HepG2 (cell line): Measurements from ENCODE around the gene MT1G. TPM values are rescaled to one million over a fixed set of nuclear protein-coding genes. Genes with fewer than 3 reads are reported as not detected.

Source experiments
- ERF ChIP-seq: IDR thresholded peaks from 2 replicates; pipeline ENCODE4 v1.6.1; 2018; ENCODE audit warnings: missing biosample characterization, missing genetic modification reagents
- GABPA ChIP-seq, 2 experiments: IDR thresholded peaks; 2 replicates each; pipeline ENCODE4 v1.6.1; 2011 to 2016; ENCODE audit warnings: low read depth in 2 of 2, low read length in 1 of 2, missing biosample characterization in 1 of 2, missing genetic modification characterization in 1 of 2
- KAT8 ChIP-seq: IDR thresholded peaks from 2 replicates; pipeline ENCODE4 v1.6.1; 2016; ENCODE audit warnings: missing genetic modification reagents, missing compliant biosample characterization
- KLF13 ChIP-seq: sonication (generic); formaldehyde crosslinking; IDR thresholded peaks from 2 replicates; pipeline ENCODE4 v1.4.0; 2020; ENCODE audit warnings: mild to moderate bottlenecking, missing genetic modification reagents
- MBD4 ChIP-seq: IDR thresholded peaks from 2 replicates; pipeline ENCODE4 v1.6.1; 2012; ENCODE audit warnings: low read length, inconsistent platforms, borderline replicate concordance
- NFRKB ChIP-seq: fragments of 450-650 bp; IDR thresholded peaks from 2 replicates; pipeline ENCODE4 v1.6.1; 2017
- PCBP2 ChIP-seq: fragments of 200-400 bp; formaldehyde crosslinking; optimal IDR thresholded peaks from 2 replicates; pipeline ENCODE3; 2018; ENCODE audit warnings: low read length, low read depth; ENCODE audit not compliant: poor library complexity, severe bottlenecking
- PHF20 ChIP-seq: sonication (generic); formaldehyde crosslinking; IDR thresholded peaks from 2 replicates; pipeline ENCODE4 v1.5.0; 2020; ENCODE audit warnings: mild to moderate bottlenecking, missing genetic modification reagents
- PRPF4 ChIP-seq: fragments of 200-400 bp; formaldehyde crosslinking; IDR thresholded peaks from 2 replicates; pipeline ENCODE4 v1.6.1; 2016; ENCODE audit warnings: low read length, low read depth; ENCODE audit not compliant: poor library complexity, severe bottlenecking
- PTBP1 ChIP-seq: fragments of 200-400 bp; formaldehyde crosslinking; IDR thresholded peaks from 2 replicates; pipeline ENCODE4 v1.6.1; 2018; ENCODE audit warnings: low read length, low read depth; ENCODE audit not compliant: poor library complexity, severe bottlenecking
- TARDBP ChIP-seq: sonication (generic); formaldehyde crosslinking; IDR thresholded peaks from 2 replicates; pipeline ENCODE4 v1.8.0; 2022; ENCODE audit warnings: mild to moderate bottlenecking, missing genetic modification reagents
- ZBTB7B ChIP-seq: sonication (generic); formaldehyde crosslinking; IDR thresholded peaks from 2 replicates; pipeline ENCODE4 v1.4.0; 2020; ENCODE audit warnings: missing genetic modification reagents
- ZNF235 ChIP-seq: sonication (generic); formaldehyde crosslinking; IDR thresholded peaks from 2 replicates; pipeline ENCODE4 v1.8.1; 2023; ENCODE audit warnings: mild to moderate bottlenecking, missing genetic modification reagents, borderline replicate concordance
- ZNF292 ChIP-seq: sonication (generic); formaldehyde crosslinking; IDR thresholded peaks from 2 replicates; pipeline ENCODE4 v1.8.1; 2022; ENCODE audit warnings: mild to moderate bottlenecking, low read depth, missing genetic modification reagents, borderline replicate concordance
- ZNF430 ChIP-seq: sonication (generic); formaldehyde crosslinking; IDR thresholded peaks from 2 replicates; pipeline ENCODE4 v1.9.0; 2021; ENCODE audit warnings: mild to moderate bottlenecking, missing genetic modification reagents
- ZNF510 ChIP-seq: sonication (generic); formaldehyde crosslinking; IDR thresholded peaks from 2 replicates; pipeline ENCODE4 v1.4.0; 2020; ENCODE audit warnings: low read depth, mild to moderate bottlenecking, missing genetic modification reagents
- ZNF556 ChIP-seq: sonication (generic); formaldehyde crosslinking; IDR thresholded peaks from 2 replicates; pipeline ENCODE4 v1.4.0; 2020; ENCODE audit warnings: mild to moderate bottlenecking, missing genetic modification reagents, borderline replicate concordance
- polyA plus RNA-seq, 8 experiments: library from polyadenylated mRNA; depleted of rRNA in 3 of 8; stranded (reverse) in 7 of 8; unstranded in 1 of 8; fragments of >200 nt; fragmentation: Illumina TruSeq in 4 of 8; extraction: Trizol in 4 of 8; gene quantifications; 2 replicates each; pipeline versions ENCODE4 v1.2.1 to v1.2.3, GENCODE V29; 2011 to 2016; ENCODE audit warnings: low read depth in 4 of 8, missing spikeins in 1 of 8, mixed read lengths in 1 of 8; ENCODE audit not compliant: insufficient read depth in 1 of 8
- total RNA-seq, 5 experiments: library from RNA; depleted of rRNA; stranded (reverse); fragments of >200 nt; fragmentation: Illumina TruSeq; extraction: Trizol; gene quantifications; 2 replicates each; pipeline ENCODE4 v1.2.3, GENCODE V29; 2016; ENCODE audit warnings: low read depth in 1 of 5
- TF ChIP-seq, protein P1 (sequence below): IDR thresholded peaks from 2 replicates; pipeline ENCODE4 v1.6.1; 2016; ENCODE audit warnings: low read depth, borderline replicate concordance
- TF ChIP-seq, protein P2 (sequence below): sonication (generic); formaldehyde crosslinking; IDR thresholded peaks from 2 replicates; pipeline ENCODE4 v1.4.0; 2020; ENCODE audit warnings: missing genetic modification reagents
- TF ChIP-seq, protein P3 (sequence below): sonication (generic); formaldehyde crosslinking; IDR thresholded peaks from 2 replicates; pipeline ENCODE4 v1.5.0; 2020; ENCODE audit warnings: missing genetic modification reagents
- TF ChIP-seq, protein P4 (sequence below): IDR thresholded peaks from 2 replicates; pipeline ENCODE4 v1.6.1; 2016; ENCODE audit warnings: mild to moderate bottlenecking
- TF ChIP-seq, protein P5 (sequence below): sonication (generic); formaldehyde crosslinking; IDR thresholded peaks from 2 replicates; pipeline ENCODE4 v1.8.0; 2022; ENCODE audit warnings: missing genetic modification reagents, mild to moderate bottlenecking, moderate library complexity, borderline replicate concordance

The MT1G gene
- total and polyA plus RNA-seq, 2 of the 13 experiments (the other 11 are each of a cell fraction or from before 2014, with no cell fraction given), result 3.6 to 377 TPM

DNA sequence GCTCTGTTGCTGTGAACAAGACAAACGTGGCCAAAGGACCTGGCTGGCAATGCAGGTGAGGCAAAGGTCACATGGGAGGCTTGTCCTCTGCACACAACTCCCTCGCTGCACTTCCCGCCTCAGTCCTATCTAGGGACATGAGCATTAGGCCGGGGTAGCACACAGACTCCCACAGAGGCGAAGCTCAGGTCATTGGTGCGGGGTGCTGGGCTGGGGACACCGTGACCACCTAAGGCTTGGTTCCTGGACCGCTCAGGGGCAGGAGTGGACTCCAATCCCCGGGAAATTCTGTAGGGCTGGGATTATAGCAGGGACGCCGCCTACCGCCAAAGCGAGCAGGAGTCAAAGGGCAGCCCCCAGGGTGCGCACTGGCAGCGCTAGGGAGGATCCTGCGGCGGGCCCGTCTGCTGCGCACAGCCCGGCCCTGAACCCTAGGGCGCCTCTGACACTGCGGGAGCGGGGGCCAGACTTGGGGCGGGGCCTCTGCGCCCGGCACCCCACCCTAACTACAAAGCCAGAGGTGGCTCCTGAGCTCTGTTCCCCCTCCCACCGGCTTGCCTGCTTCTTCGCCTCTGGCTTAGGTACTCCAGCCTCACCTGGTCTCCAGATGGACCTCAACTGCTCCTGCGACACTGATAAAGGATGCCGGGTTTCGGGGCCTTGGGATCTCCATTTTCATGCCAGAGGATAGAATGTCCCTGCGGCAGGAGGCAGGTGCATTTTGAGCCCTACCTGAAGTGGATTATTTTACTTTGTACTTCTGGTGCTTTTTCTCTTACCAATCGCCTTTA is 20.0 kb downstream of the MT1G start (continued):
- TF ChIP-seq KAT8 (CRISPR knock-in tag) (no peak), MBD4 (no peak), KLF13 (no peak), NFRKB (no peak), PTBP1 (no peak), ZNF235 (CRISPR knock-in tag) (no peak), ZNF292 (CRISPR knock-in tag) (peak; percentile 34; the same call in 1 of the 2 replicates), ERF (CRISPR knock-in tag) (no peak), PCBP2 (no peak), ZNF430 (CRISPR knock-in tag) (0 out of 2 replicates have a peak, but pooled peaks have one; percentile 57), GABPA (IDR thresholded peaks at IDR 0.05; ENCODE audit: low read depth, low read length) (no peak), GABPA (CRISPR knock-in tag; IDR thresholded peaks at IDR 0.05; ENCODE audit: low read depth) (no peak), ZNF510 (CRISPR knock-in tag) (0 out of 2 replicates have a peak, but pooled peaks have one; percentile 69), TARDBP (CRISPR knock-in tag) (no peak), ZNF556 (CRISPR knock-in tag) (no peak), PHF20 (CRISPR knock-in tag) (no peak), ZBTB7B (no peak), PRPF4 (no peak)
- TF ChIP-seq, protein P1, sequence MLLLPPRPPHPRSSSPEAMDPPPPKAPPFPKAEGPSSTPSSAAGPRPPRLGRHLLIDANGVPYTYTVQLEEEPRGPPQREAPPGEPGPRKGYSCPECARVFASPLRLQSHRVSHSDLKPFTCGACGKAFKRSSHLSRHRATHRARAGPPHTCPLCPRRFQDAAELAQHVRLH, result no peak
- TF ChIP-seq, protein P2, sequence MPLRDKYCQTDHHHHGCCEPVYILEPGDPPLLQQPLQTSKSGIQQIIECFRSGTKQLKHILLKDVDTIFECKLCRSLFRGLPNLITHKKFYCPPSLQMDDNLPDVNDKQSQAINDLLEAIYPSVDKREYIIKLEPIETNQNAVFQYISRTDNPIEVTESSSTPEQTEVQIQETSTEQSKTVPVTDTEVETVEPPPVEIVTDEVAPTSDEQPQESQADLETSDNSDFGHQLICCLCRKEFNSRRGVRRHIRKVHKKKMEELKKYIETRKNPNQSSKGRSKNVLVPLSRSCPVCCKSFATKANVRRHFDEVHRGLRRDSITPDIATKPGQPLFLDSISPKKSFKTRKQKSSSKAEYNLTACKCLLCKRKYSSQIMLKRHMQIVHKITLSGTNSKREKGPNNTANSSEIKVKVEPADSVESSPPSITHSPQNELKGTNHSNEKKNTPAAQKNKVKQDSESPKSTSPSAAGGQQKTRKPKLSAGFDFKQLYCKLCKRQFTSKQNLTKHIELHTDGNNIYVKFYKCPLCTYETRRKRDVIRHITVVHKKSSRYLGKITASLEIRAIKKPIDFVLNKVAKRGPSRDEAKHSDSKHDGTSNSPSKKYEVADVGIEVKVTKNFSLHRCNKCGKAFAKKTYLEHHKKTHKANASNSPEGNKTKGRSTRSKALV (CRISPR knock-in tag), result peak; percentile 86; the same call in 1 of the 2 replicates
- TF ChIP-seq, protein P3, sequence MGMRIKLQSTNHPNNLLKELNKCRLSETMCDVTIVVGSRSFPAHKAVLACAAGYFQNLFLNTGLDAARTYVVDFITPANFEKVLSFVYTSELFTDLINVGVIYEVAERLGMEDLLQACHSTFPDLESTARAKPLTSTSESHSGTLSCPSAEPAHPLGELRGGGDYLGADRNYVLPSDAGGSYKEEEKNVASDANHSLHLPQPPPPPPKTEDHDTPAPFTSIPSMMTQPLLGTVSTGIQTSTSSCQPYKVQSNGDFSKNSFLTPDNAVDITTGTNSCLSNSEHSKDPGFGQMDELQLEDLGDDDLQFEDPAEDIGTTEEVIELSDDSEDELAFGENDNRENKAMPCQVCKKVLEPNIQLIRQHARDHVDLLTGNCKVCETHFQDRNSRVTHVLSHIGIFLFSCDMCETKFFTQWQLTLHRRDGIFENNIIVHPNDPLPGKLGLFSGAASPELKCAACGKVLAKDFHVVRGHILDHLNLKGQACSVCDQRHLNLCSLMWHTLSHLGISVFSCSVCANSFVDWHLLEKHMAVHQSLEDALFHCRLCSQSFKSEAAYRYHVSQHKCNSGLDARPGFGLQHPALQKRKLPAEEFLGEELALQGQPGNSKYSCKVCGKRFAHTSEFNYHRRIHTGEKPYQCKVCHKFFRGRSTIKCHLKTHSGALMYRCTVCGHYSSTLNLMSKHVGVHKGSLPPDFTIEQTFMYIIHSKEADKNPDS (CRISPR knock-in tag), result no peak
- TF ChIP-seq, protein P4, sequence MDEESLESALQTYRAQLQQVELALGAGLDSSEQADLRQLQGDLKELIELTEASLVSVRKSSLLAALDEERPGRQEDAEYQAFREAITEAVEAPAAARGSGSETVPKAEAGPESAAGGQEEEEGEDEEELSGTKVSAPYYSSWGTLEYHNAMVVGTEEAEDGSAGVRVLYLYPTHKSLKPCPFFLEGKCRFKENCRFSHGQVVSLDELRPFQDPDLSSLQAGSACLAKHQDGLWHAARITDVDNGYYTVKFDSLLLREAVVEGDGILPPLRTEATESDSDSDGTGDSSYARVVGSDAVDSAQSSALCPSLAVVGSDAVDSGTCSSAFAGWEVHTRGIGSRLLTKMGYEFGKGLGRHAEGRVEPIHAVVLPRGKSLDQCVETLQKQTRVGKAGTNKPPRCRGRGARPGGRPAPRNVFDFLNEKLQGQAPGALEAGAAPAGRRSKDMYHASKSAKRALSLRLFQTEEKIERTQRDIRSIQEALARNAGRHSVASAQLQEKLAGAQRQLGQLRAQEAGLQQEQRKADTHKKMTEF (CRISPR knock-in tag), result no peak
- TF ChIP-seq, protein P5, sequence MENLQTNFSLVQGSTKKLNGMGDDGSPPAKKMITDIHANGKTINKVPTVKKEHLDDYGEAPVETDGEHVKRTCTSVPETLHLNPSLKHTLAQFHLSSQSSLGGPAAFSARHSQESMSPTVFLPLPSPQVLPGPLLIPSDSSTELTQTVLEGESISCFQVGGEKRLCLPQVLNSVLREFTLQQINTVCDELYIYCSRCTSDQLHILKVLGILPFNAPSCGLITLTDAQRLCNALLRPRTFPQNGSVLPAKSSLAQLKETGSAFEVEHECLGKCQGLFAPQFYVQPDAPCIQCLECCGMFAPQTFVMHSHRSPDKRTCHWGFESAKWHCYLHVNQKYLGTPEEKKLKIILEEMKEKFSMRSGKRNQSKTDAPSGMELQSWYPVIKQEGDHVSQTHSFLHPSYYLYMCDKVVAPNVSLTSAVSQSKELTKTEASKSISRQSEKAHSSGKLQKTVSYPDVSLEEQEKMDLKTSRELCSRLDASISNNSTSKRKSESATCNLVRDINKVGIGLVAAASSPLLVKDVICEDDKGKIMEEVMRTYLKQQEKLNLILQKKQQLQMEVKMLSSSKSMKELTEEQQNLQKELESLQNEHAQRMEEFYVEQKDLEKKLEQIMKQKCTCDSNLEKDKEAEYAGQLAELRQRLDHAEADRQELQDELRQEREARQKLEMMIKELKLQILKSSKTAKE (CRISPR knock-in tag), result no peak
